Endothelial cell of umbilical vein (primary cell): ENCODE measurements around the gene MAPKAP1.

Source experiments
- MYC ChIP-seq: IDR thresholded peaks from one replicate; pipeline ENCODE4 v1.6.1; 2011; ENCODE audit warnings: mild to moderate bottlenecking, low read depth, low read length
- POLR2A ChIP-seq: IDR thresholded peaks from 2 replicates; pipeline ENCODE4 v1.6.1; 2012; ENCODE audit warnings: low read depth, mild to moderate bottlenecking, control low read depth, low read length
- POLR2AphosphoS5 ChIP-seq: IDR thresholded peaks from 2 replicates; pipeline ENCODE4 v1.6.1; 2012; ENCODE audit warnings: low read depth, mild to moderate bottlenecking, control low read depth, low read length, moderate library complexity; ENCODE audit not compliant: insufficient read depth
- TF ChIP-seq, protein P1 (sequence below), 2 donors: IDR thresholded peaks; 1 replicate in 1 of 2; 2 replicates in 1 of 2; pipeline ENCODE4 v1.5.1; 2011; ENCODE audit warnings: low read length in 2 of 2, mild to moderate bottlenecking in 2 of 2, moderate library complexity in 2 of 2, control low read depth in 1 of 2, inconsistent platforms in 1 of 2, low read depth in 1 of 2; ENCODE audit not compliant: insufficient read depth in 1 of 2; ENCODE audit errors: extremely low read depth in 1 of 2

GRCh38 chr9:125586172-125586511 lies 120.9 kb downstream of the MAPKAP1 start:
- TF ChIP-seq, protein P1, sequence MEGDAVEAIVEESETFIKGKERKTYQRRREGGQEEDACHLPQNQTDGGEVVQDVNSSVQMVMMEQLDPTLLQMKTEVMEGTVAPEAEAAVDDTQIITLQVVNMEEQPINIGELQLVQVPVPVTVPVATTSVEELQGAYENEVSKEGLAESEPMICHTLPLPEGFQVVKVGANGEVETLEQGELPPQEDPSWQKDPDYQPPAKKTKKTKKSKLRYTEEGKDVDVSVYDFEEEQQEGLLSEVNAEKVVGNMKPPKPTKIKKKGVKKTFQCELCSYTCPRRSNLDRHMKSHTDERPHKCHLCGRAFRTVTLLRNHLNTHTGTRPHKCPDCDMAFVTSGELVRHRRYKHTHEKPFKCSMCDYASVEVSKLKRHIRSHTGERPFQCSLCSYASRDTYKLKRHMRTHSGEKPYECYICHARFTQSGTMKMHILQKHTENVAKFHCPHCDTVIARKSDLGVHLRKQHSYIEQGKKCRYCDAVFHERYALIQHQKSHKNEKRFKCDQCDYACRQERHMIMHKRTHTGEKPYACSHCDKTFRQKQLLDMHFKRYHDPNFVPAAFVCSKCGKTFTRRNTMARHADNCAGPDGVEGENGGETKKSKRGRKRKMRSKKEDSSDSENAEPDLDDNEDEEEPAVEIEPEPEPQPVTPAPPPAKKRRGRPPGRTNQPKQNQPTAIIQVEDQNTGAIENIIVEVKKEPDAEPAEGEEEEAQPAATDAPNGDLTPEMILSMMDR (IDR thresholded peaks at IDR 0.05; ENCODE audit: extremely low read depth in 1 of 2, insufficient read depth in 1 of 2, low read depth in 1 of 2, low read length in 2 of 2): no peak
- TF ChIP-seq POLR2AphosphoS5: no peak
- TF ChIP-seq POLR2A: no peak
- TF ChIP-seq MYC: no peak
